OCI-LY3 (cell line): ENCODE data around the gene CPNE4.

Experiments used
- CTCF ChIP-seq: fragments of 200-600, 300-600 bp; sonication (generic); IDR thresholded peaks from 2 replicates; pipeline ENCODE4 v1.5.1; 2014; ENCODE audit warnings: antibody characterized with exemption, low read length, low read depth
- EZH2phosphoT487 ChIP-seq: fragments of 200-600 bp; shearing (Covaris generic); IDR thresholded peaks from 2 replicates; pipeline ENCODE4 v1.6.1; 2018; ENCODE audit warnings: antibody characterized with exemption, mixed run types, low read depth

- TF ChIP-seq CTCF (no peak), EZH2phosphoT487 (no peak)
Observed at GRCh38 chr3:131786386-131786785, 248.4 kb downstream of the CPNE4 start.
